GM12874 (cell line): Measurements from ENCODE around the gene TPI1.

Source experiments
- CTCF ChIP-seq: IDR thresholded peaks from 2 replicates; pipeline ENCODE4 v1.5.1; 2011; ENCODE audit warnings: low read depth, mild to moderate bottlenecking, control low read depth, low read length, moderate library complexity; ENCODE audit not compliant: insufficient read depth

Gene TPI1

GRCh38 chr12:6843118-6843902, 24.0 kb upstream of the TPI1 start:
- TF ChIP-seq CTCF: no peak

GRCh38 chr12:6845395-6845794, 21.9 kb upstream of the TPI1 start:
- TF ChIP-seq CTCF: no peak

- no peak for TF ChIP-seq CTCF
Observed at GRCh38 chr12:6846316-6846869, 20.9 kb upstream of the TPI1 start.

GRCh38 chr12:6847676-6848075, 19.7 kb upstream of the TPI1 start:
- TF ChIP-seq CTCF: no peak

GRCh38 chr12:6849427-6849826, 17.9 kb upstream of the TPI1 start:
- no peak for TF ChIP-seq CTCF

- no peak for TF ChIP-seq CTCF
Observed at GRCh38 chr12:6849976-6850560, 17.3 kb upstream of the TPI1 start.

GRCh38 chr12:6850796-6851152, 16.6 kb upstream of the TPI1 start:
- no peak for TF ChIP-seq CTCF
